ENCODE data around the gene GPR137B. TPM values are rescaled to one million over a fixed set of nuclear protein-coding genes. Genes with fewer than 3 reads are reported as not detected.

The GPR137B gene
- total and polyA plus RNA-seq, 2 of the 4 experiments (the other 2 are of a cell fraction): 4.5 to 12.3 TPM

DNA sequence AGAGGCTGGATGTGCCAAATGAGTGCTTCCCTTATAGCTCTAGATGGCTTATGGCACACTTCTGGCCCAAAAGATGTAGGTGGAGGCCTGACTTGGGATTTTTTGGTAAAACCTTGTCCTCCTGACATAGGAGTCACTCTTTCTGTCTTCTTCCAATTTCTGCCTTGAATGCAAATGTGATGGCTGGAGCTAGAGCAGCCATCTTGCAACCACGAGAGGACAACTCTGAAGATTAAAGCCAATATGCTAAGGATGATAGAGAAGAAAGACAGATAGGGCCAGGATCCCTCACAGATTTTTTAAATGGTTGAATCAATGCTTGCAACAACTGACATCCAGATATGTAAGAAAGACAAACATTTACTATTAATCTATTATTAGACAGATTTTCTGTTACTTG lies 8.5 kb upstream of the GPR137B start:
- no peaks in the 10 kb centered on the region for H3K9me1 ChIP-seq (ENCODE audit: insufficient read depth, low read length)
- H4K91ac ChIP-seq (ENCODE audit: insufficient read depth, low read depth, low read length): no peak overlapping the region
- H3K4me1 ChIP-seq (ENCODE audit: control insufficient read depth, insufficient read depth, low read length): no peaks in the 10 kb centered on the region
- no peak overlapping the region for H4K5ac ChIP-seq (ENCODE audit: low read depth, low read length)
- no peak overlapping the region for H2AK9ac ChIP-seq (replicated peaks; ENCODE audit: low read depth, low read length, poor library complexity)
- POLR2A ChIA-PET (ENCODE audit: unreplicated experiment): no interaction called here
- intact Hi-C loops (cut with micrococcal nuclease): no loop called here
- no peak overlapping the region for H3K27ac ChIP-seq (ENCODE audit: insufficient read depth, low read length)
- H3K36me3 ChIP-seq (ENCODE audit: control insufficient read depth, insufficient read depth, low read length): no peaks in the 10 kb centered on the region
- H3K4me2 ChIP-seq (ENCODE audit: low read depth, low read length): no peak overlapping the region
- H3K4me3 ChIP-seq (ENCODE audit: insufficient read depth, low read depth, low read length): no peak overlapping the region
- H3K14ac ChIP-seq (replicated peaks; ENCODE audit: low read depth, low read length): no peak overlapping the region
- no peak overlapping the region for H3K56ac ChIP-seq (ENCODE audit: extremely low read depth, insufficient read depth, low read length)
- H3K18ac ChIP-seq (ENCODE audit: low read depth, low read length): no peak overlapping the region
- H3K79me1 ChIP-seq (ENCODE audit: low read depth in 1 of 2, low read length in 2 of 2): no peaks in the 10 kb centered on the region
- no peak overlapping the region for H3K9ac ChIP-seq (ENCODE audit: low read depth, low read length)
- H2BK5ac ChIP-seq (ENCODE audit: low read depth, low read length, poor library complexity, severe bottlenecking): no peak overlapping the region
- H3K9me3 ChIP-seq (ENCODE audit: control insufficient read depth, insufficient read depth, low read length): no peaks in the 10 kb centered on the region; the same call in none of the 2 replicates
- dilution Hi-C loops (cut with HindIII; ENCODE audit: low sequenced_read_pairs, unreplicated experiment): no loop called here
- no peak overlapping the region for H2BK120ac ChIP-seq (ENCODE audit: low read depth, low read length)
- peaks cover 24% of the 10 kb centered on the region for H3K27me3 ChIP-seq (ENCODE audit: control insufficient read depth, insufficient read depth, low read length)
- CTCF ChIA-PET: no interaction called here
- H4K20me1 ChIP-seq (ENCODE audit: insufficient read depth, low read length): no peaks in the 10 kb centered on the region
- DNase-seq (no peak), ATAC-seq (ENCODE audit: low read depth) (no peak)
- no peak overlapping the region for H2BK15ac ChIP-seq (ENCODE audit: low read depth, low read length)
- H2BK20ac ChIP-seq (ENCODE audit: low read depth, low read length): no peak overlapping the region
- TF ChIP-seq, protein P1, sequence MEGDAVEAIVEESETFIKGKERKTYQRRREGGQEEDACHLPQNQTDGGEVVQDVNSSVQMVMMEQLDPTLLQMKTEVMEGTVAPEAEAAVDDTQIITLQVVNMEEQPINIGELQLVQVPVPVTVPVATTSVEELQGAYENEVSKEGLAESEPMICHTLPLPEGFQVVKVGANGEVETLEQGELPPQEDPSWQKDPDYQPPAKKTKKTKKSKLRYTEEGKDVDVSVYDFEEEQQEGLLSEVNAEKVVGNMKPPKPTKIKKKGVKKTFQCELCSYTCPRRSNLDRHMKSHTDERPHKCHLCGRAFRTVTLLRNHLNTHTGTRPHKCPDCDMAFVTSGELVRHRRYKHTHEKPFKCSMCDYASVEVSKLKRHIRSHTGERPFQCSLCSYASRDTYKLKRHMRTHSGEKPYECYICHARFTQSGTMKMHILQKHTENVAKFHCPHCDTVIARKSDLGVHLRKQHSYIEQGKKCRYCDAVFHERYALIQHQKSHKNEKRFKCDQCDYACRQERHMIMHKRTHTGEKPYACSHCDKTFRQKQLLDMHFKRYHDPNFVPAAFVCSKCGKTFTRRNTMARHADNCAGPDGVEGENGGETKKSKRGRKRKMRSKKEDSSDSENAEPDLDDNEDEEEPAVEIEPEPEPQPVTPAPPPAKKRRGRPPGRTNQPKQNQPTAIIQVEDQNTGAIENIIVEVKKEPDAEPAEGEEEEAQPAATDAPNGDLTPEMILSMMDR (conservative IDR thresholded peaks at IDR 0.05; ENCODE audit: low read depth, low read length): no peak
- TF ChIP-seq CHD1 (IDR thresholded peaks at IDR 0.05; ENCODE audit: low read depth, low read length) (no peak), NFE2L2 (IDR thresholded peaks at IDR 0.05; ENCODE audit: low read depth, low read length) (no peak), MXI1 (IDR thresholded peaks at IDR 0.05; ENCODE audit: borderline replicate concordance, low read depth, low read length) (no peak), MAFK (IDR thresholded peaks at IDR 0.05; ENCODE audit: low read depth, low read length) (no peak)
- TF ChIP-seq, protein P2, sequence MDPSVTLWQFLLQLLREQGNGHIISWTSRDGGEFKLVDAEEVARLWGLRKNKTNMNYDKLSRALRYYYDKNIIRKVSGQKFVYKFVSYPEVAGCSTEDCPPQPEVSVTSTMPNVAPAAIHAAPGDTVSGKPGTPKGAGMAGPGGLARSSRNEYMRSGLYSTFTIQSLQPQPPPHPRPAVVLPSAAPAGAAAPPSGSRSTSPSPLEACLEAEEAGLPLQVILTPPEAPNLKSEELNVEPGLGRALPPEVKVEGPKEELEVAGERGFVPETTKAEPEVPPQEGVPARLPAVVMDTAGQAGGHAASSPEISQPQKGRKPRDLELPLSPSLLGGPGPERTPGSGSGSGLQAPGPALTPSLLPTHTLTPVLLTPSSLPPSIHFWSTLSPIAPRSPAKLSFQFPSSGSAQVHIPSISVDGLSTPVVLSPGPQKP (IDR thresholded peaks at IDR 0.05; ENCODE audit: borderline replicate concordance, low read depth, low read length): no peak
- no peak overlapping the region for H3K23ac ChIP-seq (ENCODE audit: low read depth, low read length)
- no peak overlapping the region for H4K8ac ChIP-seq (ENCODE audit: low read depth in 2 of 2, low read length in 2 of 2)
- H2AFZ ChIP-seq (replicated peaks; ENCODE audit: low read length, poor library complexity): no peak overlapping the region
- no peak overlapping the region for H2AK5ac ChIP-seq (ENCODE audit: low read depth, low read length)
- in situ Hi-C loops (cut with MboI; ENCODE audit: low sequenced_read_pairs): no loop called here
- WGBS, 2 experiments (ENCODE audit: extremely low coverage in 2 of 2, insufficient read length in 1 of 2): no CpG with 5 or more reads among the region's 1 CpG
- no TSS peak for BruUV-seq (replicated peaks)
- no peak overlapping the region for H3K4ac ChIP-seq (ENCODE audit: low read depth, low read length)
